Measurements from ENCODE around the gene PHKA2.

PHKA2 gene

DNA sequence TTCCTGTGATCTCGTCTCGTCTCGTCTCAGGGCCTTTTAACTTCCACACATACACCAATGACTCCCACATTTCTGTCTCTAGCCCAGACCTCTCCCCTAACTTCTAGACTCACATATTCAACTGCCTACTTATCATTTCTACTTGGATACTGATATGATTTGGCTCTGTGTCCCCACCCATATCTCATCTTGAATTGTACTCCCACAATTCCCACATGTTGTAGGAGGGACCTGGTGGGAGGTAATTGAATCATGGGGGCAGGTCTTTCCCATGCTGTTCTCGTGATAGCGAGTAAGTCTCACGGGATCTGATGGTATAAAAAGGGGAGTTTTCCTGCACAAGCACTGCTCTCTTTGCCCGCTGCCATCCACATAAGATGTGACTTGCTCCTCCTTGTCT lies 8.9 kb downstream of the PHKA2 start:
- no peak for DNase-seq

DNA sequence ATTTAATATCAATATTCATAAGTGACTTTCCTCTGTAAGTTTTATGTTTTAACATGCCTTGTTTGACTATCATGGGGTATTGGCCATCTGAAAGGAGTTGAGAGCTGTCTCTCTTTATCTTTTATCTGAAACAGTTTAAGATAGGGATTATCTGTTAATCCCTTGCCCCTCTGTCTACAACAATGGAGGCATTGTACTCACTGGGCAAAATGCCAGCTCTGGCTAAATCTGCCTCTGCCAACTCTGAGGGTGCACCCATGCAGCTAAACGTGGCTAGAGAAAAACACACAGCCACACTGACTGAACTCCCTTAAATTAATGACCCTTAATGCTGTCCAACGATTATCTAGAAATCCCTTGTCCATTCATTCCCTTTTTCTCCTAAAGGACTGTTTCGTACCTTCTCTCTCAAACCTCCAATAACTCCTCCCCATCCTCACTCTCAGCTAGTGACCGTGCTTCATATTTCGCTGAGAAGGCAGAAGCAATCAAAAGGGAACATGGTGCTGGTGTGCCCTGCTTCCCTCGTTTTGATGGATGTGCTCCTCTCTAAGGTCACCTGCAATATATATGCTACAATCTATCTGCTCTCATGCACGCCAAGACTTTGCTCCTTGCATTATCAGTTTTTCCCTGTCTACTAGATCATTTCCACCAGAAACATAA lies 10.3 kb downstream of the PHKA2 start:
- peak; percentile 73 for DNase-seq

DNA sequence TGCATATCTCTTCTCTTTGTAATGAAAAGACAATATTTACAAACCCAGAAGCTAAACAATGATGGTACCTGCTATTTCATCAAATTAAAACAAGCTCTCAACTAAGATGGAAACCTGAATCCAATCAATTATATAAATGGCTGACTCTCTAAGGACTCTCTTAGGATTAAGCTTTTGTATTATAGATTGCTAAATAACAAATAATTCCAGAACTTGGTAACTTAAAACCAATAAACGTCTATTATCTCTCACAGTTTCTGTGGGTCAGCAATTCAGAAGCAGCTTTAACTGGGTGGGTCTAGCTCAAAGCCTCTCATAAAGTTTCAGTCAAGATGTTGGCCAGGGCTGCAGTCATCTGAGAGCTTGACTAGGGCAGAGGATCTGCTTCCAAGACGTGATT lies 12.4 kb downstream of the PHKA2 start:
- no peak for DNase-seq

DNA sequence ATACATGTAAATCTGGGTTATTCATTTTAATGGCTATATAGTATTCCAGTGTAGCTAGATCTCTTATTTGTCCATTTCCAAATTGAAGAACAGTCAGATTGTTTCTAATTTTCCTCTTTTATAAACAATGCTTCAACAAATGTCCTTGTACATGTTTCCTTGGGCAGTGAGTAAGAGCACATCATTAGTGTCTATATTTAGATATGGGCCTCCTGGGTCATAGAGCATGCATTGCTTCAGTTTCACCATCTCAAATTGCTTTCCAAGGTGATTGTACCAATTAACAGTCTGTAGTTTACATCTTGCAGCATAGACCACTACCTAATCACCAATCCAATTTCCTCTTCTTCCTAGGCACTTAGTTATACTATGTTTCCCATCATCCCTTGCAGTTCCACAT lies 13.4 kb downstream of the PHKA2 start:
- DNase-seq, result no peak

DNA sequence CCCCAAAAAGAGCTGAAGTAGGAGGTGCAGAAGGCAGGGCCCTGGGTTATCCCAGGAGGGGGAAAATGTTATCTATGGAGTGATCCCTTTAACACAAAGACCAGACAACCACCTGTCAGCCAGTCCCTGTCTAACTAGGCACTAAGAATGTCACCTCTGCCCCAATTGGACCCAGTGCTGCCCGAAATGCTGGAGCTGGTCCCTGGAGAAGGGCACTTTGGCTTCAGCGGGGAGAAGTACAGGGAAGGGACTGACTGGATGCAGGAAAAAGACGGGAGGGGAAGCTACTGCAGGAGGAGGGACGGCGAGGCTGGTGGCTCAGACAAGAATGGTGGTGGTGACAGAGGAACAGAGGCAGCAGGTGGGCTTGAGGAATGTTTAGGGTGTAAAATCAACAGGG lies 17.3 kb downstream of the PHKA2 start:
- no peak for DNase-seq

DNA sequence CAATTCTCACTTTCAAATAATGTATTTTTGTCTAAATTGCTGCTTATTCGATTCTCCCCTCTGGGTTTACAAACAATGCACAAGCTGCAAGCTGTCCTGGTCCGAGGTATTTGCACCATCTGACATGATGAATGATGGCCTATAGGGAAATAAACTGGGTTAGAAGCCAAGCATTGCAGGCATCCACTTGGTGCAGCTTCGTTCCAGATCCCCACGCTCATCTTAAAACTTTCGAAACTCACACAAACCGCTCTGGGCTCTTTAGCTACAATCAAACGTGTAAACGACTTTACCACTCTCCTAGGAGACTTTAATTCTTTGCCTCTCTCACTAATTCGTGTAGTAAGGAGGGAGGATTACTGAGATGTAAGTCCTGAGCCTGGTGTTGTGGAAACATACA lies 19.0 kb downstream of the PHKA2 start:
- DNase-seq, result no peak

DNA sequence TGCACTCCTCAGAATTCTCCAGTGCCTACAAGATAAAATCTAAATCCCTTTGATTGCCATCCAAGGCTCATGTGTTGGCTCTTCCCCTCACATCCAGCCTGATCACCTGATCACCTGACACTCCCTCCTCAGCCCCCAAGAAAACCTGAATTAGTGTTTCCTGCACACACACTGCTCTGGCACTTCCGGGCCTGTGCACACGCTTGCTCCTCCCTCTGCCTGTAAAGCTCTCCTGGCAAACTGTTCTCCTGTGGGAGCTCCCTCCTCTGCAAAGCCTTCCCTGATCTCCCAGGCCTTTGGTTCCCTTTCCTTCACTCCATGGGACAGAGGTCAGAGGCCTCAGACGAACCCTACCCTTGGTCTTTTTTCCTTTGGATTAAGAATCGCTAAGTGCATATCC lies 19.9 kb downstream of the PHKA2 start:
- no peak for DNase-seq

DNA sequence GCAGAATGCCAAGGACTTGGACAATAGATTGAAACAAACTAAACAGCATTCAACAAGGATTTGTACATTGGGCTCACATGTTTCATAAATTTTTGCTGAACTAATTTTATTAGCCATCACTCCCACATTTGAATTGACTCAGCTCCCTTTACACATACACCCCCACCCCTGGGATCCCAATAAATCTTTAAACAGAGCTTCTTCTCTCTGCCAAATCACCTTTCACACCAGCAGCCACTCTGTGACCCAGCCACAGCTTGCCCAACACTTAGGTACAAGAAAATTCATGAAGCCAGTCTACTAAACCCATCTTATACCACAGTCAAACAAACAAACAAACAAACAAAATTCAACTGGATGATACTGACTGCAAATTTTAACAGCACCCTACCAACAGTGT lies 21.6 kb downstream of the PHKA2 start:
- DNase-seq, result no peak

DNA sequence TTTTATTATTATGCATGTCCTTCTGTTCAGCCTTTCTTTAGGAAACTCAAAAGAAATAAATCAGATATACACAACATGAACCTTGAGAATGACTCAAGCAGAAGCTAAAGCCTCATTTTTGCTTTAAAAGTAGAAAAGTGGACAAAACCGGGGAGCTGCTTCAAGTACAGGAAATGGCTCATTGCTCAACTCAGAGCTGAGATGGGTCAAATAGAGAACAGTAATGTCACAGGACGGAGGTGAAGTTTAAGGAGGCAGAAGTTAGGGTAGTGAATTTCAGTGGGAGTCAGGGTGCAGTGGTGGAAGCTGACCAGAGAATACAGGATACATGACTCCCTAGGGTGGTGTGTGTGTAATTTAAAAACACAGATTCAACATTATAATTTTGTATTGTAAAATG lies 22.2 kb downstream of the PHKA2 start:
- DNase-seq, result no peak

DNA sequence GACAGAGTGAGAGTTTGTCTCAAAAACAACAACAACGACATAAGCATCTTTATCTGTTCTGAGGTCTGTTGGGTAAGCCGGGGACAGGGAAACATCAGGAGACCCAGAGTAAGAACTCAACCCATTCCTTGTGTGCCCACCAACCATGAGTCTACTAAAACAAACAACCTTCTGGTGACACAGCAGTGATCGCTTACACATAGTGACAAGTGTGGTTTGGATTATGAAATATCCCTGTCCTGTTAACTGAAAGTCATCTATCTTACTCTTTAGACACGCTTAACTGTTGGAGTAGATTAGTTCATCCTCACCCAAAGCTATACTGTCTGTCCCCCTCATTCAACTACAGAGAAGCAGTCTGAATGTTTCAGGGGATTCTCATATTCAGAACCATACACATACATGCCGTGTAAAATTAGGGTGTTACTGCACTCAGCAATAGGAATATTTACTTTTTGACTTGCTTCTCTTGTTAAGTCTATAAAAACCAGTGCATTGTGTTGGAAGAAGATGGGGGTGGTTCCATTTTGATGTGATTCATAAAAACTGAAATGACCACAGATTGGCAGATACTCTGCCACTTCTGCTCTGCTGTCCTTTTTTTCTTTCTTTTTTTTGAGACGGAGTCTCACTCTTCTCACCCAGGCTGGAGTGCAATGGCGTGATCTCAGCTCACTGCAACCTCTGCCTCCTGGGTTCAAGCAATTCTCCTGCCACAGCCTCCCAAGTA lies 27.4 kb downstream of the PHKA2 start:
- no peak for DNase-seq

DNA sequence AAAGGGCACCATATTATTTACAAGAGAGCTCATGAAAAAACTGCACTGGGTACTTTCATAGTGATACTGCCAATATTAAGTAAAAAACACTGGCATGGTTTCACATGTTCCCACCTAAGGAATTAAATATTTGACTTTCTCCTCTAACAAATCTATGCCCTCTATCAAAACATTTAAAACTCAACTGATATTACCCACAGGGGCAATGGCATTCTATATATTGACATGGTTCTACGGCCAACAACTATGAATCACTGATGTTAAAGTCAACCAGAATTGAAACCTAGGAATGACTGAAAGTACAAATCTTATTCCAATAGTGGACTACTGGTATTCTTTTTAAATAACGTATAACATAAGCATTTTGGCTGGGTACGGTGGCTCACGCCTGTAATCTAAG lies 28.2 kb downstream of the PHKA2 start:
- DNase-seq, result no peak

DNA sequence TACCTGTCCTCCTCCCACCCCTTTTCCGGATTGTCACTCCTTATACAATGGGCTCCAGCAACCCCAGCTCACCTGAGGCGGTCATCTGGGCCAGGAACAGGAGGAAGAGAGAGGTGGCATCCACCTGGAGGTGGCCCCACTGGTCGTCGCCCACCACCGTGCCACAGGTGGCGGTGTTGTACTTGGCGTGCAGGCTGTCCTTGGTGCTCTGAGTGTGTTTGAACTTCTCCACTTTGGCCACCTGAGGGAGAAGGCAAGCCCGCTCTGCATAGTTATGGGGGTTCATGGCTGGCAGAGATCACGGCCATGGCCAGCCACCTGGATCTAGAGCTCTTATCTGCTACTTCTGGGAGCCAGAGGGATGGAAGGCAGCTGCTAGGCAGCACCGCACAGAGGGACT lies 32.9 kb downstream of the PHKA2 start:
- DNase-seq, result no peak

DNA sequence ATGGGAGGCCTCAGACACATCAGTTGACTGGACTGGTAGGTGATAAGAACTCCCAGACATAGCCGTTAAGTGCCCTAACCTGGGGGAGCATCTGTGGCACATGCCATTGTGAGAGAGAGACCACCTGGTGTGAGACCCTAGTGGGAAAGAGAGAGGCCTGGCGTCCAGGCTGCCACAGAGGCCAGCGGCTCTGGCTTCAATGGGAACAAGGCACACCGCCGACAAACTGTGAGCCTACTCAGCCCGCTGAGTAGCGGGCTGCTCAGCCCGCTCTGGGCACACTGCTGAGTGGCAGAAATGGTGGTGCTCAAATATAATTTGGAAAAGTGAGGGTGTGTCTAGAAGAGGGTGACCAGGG lies 34.0 kb downstream of the PHKA2 start:
- DNase-seq, result no peak

DNA sequence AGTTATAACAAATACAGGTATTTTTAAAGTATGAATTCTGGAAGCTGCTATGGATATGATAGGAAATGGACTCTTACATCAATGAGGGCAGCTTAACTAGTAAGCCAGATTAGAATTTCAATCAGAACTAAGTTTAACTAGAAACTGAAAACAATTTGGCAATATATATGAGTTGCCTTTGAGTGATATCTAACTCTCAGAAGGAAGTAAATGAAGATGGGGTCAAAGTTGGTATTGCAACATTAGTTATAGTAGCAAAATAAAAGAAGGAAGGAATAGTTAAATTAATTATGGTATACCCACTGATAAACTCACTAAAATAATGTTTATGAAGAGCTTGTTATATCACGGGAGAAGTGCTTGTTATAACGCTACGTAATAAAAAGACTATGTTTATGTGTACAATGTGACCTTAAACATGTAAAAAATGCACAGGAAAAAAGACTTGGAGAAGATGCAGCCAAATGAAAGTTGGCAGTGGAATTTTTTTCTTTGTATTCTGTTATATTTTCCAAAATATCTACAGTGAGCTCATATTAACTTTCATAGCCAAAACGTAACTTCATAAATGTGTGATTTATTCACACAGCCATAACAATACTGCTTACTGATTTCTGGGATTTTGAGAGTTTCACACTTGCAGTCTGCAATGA lies 34.5 kb downstream of the PHKA2 start:
- DNase-seq, result no peak

DNA sequence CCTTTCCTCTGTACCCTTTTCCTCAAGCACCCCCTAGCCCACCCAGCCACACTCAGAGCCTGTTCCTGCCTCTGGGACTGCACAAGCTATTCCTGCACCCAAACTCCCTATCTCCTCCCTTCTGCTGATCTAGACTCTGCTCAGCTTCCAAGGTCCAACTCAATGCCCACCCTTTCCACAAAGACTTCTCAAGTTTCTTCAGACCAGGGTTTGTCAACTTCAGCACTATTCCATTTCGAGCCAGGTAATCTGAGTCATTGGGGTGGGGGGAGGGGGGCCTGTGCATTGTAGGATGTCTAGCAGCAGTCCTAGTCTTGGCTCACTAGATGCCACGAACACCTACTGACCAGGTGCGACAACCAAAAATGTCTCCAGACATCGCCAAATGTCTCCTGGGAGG lies 37.3 kb downstream of the PHKA2 start:
- DNase-seq, result no peak

DNA sequence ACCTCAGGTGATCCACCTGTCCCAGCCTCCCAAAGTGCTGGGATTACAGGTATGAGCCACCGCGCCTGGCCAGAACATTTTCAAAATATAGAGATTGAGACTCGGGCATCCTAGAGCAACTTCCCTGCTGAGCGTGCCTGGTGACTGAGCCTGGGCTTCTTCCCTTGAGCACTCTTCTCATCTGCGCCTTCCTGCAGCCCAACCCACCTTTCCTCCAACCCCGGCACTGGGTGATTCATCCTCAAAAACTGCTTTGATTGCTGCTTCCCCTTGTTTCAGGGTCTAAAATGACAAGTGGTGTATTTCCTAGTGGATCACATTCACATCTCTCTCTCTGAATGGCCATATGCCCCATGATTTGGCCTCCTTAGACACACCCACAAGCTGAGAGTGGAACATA lies 37.8 kb downstream of the PHKA2 start:
- no peak for DNase-seq

DNA sequence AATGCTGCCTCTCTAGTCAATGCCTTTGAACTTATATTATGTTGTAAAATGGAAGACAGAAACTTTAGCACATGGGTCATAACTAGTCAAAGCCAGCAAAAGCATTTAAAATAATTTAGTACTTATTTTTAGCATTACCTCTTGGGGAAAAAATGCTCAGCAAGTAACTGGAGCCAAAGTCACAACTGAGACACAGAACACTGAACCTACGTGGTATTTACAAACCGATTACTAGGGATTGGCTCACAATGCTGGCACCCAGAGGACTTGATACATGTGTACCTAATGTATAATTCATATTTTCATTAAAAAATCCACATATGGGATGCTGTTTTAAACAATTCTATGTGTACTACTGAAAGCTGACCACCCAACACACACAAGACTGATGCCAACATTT lies 38.4 kb downstream of the PHKA2 start:
- no peak for DNase-seq

DNA sequence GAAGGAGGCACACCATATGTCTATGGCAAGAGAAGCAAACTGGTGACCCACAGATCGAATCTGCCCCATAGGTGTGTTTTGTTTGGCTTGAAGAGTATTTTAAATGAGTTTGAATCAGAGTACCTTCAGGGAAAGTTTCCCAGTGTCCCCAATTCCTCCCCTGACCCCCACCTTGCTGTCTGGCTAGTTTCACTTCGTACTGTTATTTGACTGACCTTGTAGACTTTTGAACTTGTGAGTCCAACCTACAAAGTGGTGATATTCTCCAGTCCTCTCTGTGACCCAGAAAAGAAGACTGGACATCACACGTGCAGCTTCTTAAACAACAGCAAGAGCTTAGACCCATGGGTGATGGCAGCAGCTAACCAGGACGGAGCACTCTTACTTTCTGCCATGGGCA lies 39.4 kb downstream of the PHKA2 start:
- no peak for DNase-seq

DNA sequence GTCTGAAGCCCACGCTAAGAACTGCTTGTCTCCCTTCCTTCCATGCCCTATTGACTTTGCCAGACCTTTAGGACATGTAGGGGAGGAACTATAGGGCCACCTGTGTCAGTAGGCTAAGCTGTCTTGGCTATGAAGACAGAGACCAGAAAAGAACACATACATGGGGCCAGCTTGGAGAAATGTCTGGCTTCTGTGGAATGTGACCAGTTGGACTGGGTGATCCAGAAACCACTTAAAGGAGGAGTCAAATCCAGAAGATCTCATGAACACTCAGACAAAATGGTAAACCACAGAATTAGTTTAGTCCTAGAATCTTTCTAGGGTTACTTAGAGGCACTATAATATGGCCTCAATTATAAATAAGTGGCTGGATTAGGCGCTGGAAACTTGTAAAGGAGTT lies 42.0 kb downstream of the PHKA2 start:
- DNase-seq, result no peak

DNA sequence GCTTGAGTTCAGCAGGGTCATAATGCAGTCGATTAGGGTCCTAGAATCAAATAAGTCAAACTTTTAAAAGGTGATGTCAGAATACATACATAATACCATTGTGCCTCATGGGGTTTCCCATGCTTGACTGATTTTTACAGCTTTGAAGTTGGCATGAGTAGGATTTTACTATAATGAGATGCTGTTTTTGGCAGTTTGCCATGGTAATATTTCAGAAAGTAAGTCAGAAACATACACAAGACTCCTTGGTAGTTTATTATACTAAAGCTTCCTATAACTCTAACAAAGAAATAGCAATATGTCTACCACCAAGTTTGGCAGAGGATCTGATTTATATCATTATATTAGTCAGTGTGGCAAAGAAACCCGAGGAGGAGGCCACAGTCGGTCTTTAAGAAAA lies 45.2 kb downstream of the PHKA2 start:
- DNase-seq, result no peak

DNA sequence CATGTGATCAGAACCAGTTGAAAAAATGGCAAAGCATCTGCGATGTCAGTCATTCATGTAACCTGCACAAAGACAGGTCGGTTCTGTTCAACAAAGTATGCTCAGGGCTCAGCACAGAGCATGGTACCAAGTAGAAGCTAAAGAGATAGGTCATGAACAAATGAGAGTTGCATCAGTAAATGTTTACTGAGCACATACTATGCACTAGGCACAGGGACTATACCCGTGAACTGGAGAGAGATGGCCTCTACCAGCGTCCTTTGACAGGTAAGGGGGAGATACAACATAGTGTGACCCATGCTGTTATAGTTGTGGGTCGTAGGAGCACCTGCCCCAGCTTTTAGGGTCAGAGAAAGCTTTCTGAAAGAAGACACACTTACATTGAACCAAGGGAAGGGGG lies 46.7 kb downstream of the PHKA2 start:
- DNase-seq, result no peak

DNA sequence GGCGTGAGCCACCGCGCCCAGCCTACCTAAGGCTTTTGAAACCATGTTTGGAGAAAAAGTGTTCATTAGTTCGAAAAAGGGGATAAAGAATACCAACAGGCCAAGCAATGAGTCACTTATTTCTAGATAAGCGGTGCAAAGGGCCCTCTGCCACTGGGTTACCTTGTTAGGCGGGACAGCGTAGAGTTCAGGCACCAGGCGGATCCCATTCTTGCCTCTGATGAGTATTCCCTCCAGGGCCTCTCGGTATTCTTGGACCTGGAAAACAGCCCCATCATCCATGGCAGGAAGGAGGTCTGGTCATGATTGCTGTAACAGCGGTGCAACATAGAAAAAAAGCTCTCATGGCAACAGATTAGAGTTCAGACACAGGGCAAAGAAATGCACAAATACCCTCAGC lies 48.0 kb downstream of the PHKA2 start:
- DNase-seq, result no peak

DNA sequence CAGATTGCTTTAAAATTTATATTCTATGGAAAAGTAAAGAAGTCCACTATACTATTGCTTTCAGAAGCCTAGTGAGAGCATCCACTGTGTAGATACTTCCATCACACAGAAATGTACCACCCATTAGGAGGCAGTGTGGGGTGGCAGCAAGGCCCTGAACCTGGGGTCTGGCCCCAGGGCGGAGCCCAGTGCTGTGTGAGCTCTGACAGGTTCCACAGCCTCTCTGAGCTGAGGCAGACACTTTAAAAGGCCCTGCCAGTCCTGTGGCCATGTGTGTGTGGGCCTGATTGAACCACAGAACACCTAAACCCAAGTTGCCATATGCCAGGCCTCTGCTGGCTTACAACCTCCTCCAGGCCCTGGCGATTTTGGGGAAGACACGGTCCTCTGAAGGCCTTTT lies 49.2 kb downstream of the PHKA2 start:
- no peak for DNase-seq

DNA sequence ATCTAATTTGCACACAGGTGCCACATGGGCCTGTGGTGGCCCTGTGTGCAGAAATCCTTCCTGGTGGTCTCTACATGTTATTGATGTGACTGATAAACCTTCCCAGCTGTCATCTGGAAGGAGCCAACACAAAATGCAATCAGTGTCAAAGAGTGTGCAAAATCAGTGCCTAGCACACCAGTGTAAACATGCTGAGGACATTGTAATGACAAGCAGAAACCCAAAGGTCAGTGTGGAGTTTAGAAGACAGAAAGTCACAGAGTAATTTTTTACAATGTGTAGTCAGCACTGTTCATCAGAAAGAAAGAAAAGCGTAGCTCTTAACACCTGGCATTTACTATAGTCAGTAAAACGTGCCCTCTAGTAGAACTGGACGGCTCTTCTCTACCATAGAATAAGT lies 50.3 kb downstream of the PHKA2 start:
- no peak for DNase-seq

DNA sequence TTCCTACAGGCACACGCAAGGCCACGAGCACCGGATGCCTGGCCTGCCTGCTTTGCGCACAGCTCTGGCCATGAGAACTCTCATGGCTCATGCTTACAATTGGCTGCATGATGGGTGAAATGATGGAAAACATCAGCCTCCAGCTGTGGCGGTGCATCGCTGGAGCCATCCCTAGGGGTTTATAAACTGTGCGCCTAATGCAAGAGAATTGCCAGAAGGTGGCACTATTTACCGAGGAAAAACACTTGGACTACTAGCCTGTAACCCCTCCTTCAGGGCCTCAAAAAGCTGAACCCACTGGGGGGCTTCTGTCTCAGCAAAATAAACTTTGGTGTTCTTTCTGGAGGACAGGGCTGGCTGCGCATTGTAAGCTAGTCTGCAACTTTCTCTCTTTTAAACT lies 51.9 kb downstream of the PHKA2 start:
- DNase-seq, result peak; percentile 9

All from NCI-H345 (cell line).